Astrocyte (in vitro differentiated cells and primary cell): ENCODE measurements around the gene THRB. TPM values are rescaled to one million over a fixed set of nuclear protein-coding genes. Genes with fewer than 3 reads are reported as not detected.

Source experiments
- DNase-seq: peaks from one replicate; pipeline ENCODE4 v3.0.0-alpha.2; 2010; ENCODE audit warnings: low read depth
- FAIRE-seq: peaks from 2 replicates; lab custom pipeline; 2011; peaks lifted over from hg19 to GRCh38; lab: Jason Lieb, UNC
- H2AFZ ChIP-seq: 2 replicates; pipeline ENCODE4 v1.6.0; 2012; ENCODE audit warnings: low read depth, low read length, inconsistent platforms
- H3K27ac ChIP-seq: 2 replicates; pipeline ENCODE4 v1.5.1; 2011; ENCODE audit warnings: low read depth, low read length, inconsistent platforms
- H3K27me3 ChIP-seq: 2 replicates; pipeline ENCODE4 v1.6.0; 2011; ENCODE audit warnings: low read length, inconsistent platforms; ENCODE audit not compliant: insufficient read depth
- H3K36me3 ChIP-seq: 2 replicates; pipeline ENCODE4 v1.5.1; 2011; ENCODE audit warnings: low read length, inconsistent platforms; ENCODE audit not compliant: insufficient read depth
- H3K4me1 ChIP-seq: 2 replicates; pipeline ENCODE4 v1.5.1; 2011; ENCODE audit warnings: low read length, inconsistent platforms; ENCODE audit not compliant: insufficient read depth
- H3K4me2 ChIP-seq: 2 replicates; pipeline ENCODE4 v1.6.0; 2012; ENCODE audit warnings: low read length, inconsistent platforms
- H3K4me3 ChIP-seq: 2 replicates; pipeline ENCODE4 v1.5.1; 2011; ENCODE audit warnings: low read depth, mild to moderate bottlenecking, low read length, inconsistent platforms; ENCODE audit not compliant: insufficient read depth
- H3K79me2 ChIP-seq: 2 replicates; pipeline ENCODE4 v1.6.0; 2012; ENCODE audit warnings: mild to moderate bottlenecking, low read length, inconsistent platforms; ENCODE audit not compliant: insufficient read depth
- H3K9ac ChIP-seq: 2 replicates; pipeline ENCODE4 v1.6.0; 2012; ENCODE audit warnings: mild to moderate bottlenecking, low read length, inconsistent platforms
- H3K9me3 ChIP-seq: 2 replicates; pipeline ENCODE4 v1.5.1; 2012; ENCODE audit warnings: low read depth, mild to moderate bottlenecking, low read length, inconsistent platforms; ENCODE audit not compliant: insufficient read depth
- H4K20me1 ChIP-seq: 2 replicates; pipeline ENCODE4 v1.6.0; 2012; ENCODE audit warnings: low read length, inconsistent platforms; ENCODE audit not compliant: insufficient read depth
- H3K27ac Mint-ChIP-seq: one replicate; pipeline ENCODE4 v1.8.0; 2021; ENCODE audit warnings: mild to moderate bottlenecking, mixed read lengths; ENCODE audit not compliant: unreplicated experiment
- H3K27me3 Mint-ChIP-seq: one replicate; pipeline ENCODE4 v1.8.0; 2021; ENCODE audit warnings: low read depth, mixed read lengths; ENCODE audit not compliant: unreplicated experiment
- H3K36me3 Mint-ChIP-seq: one replicate; pipeline ENCODE4 v1.8.0; 2021; ENCODE audit warnings: low read depth, mixed read lengths; ENCODE audit not compliant: unreplicated experiment
- H3K4me1 Mint-ChIP-seq: one replicate; pipeline ENCODE4 v1.8.0; 2021; ENCODE audit warnings: low read depth, mixed read lengths; ENCODE audit not compliant: unreplicated experiment
- H3K4me3 Mint-ChIP-seq: one replicate; pipeline ENCODE4 v1.8.0; 2021; ENCODE audit warnings: mild to moderate bottlenecking, moderate library complexity, mixed read lengths; ENCODE audit not compliant: unreplicated experiment
- H3K9me3 Mint-ChIP-seq: one replicate; pipeline ENCODE4 v1.8.0; 2021; ENCODE audit warnings: mild to moderate bottlenecking, mixed read lengths; ENCODE audit not compliant: unreplicated experiment
- EZH2 ChIP-seq: IDR thresholded peaks from 2 replicates; pipeline ENCODE4 v1.6.1; 2012; ENCODE audit warnings: mild to moderate bottlenecking, low read length, inconsistent platforms; ENCODE audit not compliant: insufficient read depth
- total RNA-seq: library from RNA; stranded (reverse); gene quantifications from 2 replicates; pipeline ENCODE4 v1.2.1, GENCODE V29; 2021
- TF ChIP-seq, protein P1 (sequence below): IDR thresholded peaks from 2 replicates; pipeline ENCODE4 v1.5.1; 2011; ENCODE audit warnings: low read depth, mild to moderate bottlenecking, inconsistent platforms, low read length, moderate library complexity; ENCODE audit not compliant: insufficient read depth

Gene THRB
- total RNA-seq, 1 donor from 2014 or later: 8.5 TPM

DNA sequence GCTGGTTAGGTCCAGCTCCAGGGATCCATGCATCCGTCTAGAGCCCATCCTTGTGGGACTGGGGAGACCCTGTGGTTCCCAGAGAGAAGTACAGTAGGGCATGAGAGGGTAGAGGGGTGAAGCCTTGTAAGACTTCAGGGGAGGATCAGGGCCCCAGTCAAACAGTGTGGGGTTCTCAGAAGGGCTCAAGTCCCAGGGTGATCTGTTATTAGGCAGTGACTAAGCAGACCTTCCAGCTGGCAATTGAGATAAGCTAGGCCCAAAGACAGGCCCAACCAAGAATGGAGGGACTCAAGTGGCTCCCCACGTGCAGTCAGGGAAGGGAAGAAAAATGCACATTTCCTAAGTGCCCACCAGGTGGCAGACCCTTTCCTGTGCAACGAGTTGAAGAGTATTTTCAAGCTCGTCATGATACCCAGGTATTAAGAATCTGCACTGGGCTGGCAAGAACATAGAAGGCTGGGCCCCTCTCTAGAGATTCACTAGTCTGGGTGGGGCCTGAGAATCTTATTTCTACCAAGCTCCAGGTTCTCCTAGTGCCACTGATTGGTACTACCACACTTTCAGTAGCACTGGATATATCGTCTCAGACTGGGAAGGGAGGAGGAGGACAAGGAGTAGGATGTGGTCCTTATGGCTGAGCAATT is 308.8 kb downstream of the THRB start:
- no peak overlapping the region for H3K9ac ChIP-seq
- no peak overlapping the region for H3K27ac ChIP-seq
- TF ChIP-seq EZH2: no peak
- TF ChIP-seq, protein P1, sequence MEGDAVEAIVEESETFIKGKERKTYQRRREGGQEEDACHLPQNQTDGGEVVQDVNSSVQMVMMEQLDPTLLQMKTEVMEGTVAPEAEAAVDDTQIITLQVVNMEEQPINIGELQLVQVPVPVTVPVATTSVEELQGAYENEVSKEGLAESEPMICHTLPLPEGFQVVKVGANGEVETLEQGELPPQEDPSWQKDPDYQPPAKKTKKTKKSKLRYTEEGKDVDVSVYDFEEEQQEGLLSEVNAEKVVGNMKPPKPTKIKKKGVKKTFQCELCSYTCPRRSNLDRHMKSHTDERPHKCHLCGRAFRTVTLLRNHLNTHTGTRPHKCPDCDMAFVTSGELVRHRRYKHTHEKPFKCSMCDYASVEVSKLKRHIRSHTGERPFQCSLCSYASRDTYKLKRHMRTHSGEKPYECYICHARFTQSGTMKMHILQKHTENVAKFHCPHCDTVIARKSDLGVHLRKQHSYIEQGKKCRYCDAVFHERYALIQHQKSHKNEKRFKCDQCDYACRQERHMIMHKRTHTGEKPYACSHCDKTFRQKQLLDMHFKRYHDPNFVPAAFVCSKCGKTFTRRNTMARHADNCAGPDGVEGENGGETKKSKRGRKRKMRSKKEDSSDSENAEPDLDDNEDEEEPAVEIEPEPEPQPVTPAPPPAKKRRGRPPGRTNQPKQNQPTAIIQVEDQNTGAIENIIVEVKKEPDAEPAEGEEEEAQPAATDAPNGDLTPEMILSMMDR: peak; percentile 69
- H3K27me3 ChIP-seq: no peaks in the 10 kb centered on the region
- H3K36me3 Mint-ChIP-seq: no peaks in the 10 kb centered on the region
- H3K27ac Mint-ChIP-seq: peak overlapping the region; percentile 31
- no peaks in the 10 kb centered on the region for H3K4me1 ChIP-seq
- H2AFZ ChIP-seq: no peak overlapping the region
- H3K9me3 Mint-ChIP-seq: no peaks in the 10 kb centered on the region
- DNase-seq (peak; percentile 55), FAIRE-seq (no peak)
- H3K27me3 Mint-ChIP-seq: no peaks in the 10 kb centered on the region
- H3K79me2 ChIP-seq: no peaks in the 10 kb centered on the region
- no peak overlapping the region for H3K4me3 ChIP-seq
- H3K4me2 ChIP-seq: no peak overlapping the region
- no peaks in the 10 kb centered on the region for H3K36me3 ChIP-seq
- H3K4me1 Mint-ChIP-seq: peaks cover 2% of the 10 kb centered on the region
- H4K20me1 ChIP-seq: no peaks in the 10 kb centered on the region
- H3K4me3 Mint-ChIP-seq: no peak overlapping the region
- no peaks in the 10 kb centered on the region for H3K9me3 ChIP-seq

- no peaks in the 10 kb centered on the region for H3K9me3 Mint-ChIP-seq
- H3K4me1 Mint-ChIP-seq: peaks cover 2% of the 10 kb centered on the region
Observed at GRCh38 chr3:24184528-24185176, 310.0 kb downstream of the THRB start.

More at GRCh38 chr3:24184528-24185176, 310.0 kb downstream of the THRB start:
- FAIRE-seq (no peak), DNase-seq (no peak)
- H3K9me3 ChIP-seq: no peaks in the 10 kb centered on the region
- no peak overlapping the region for H3K27ac Mint-ChIP-seq
- H3K4me3 ChIP-seq: no peak overlapping the region
- no peak overlapping the region for H2AFZ ChIP-seq
- H3K36me3 Mint-ChIP-seq: no peaks in the 10 kb centered on the region
- H3K4me3 Mint-ChIP-seq: no peak overlapping the region
- no peak overlapping the region for H3K27ac ChIP-seq
- H3K4me1 ChIP-seq: no peaks in the 10 kb centered on the region
- no peaks in the 10 kb centered on the region for H3K36me3 ChIP-seq
- no peak overlapping the region for H3K9ac ChIP-seq
- H4K20me1 ChIP-seq: no peaks in the 10 kb centered on the region
- H3K27me3 Mint-ChIP-seq: no peaks in the 10 kb centered on the region
- H3K4me2 ChIP-seq: no peak overlapping the region
- no peaks in the 10 kb centered on the region for H3K27me3 ChIP-seq
- TF ChIP-seq EZH2: no peak
- TF ChIP-seq, protein P1: no peak
- H3K79me2 ChIP-seq: no peaks in the 10 kb centered on the region
